GM15510 (cell line): Measurements from ENCODE around the gene RSPH6A.

Experiments used
- POLR2A ChIP-seq: IDR thresholded peaks from 3 replicates; pipeline ENCODE4 v1.6.1; 2011; ENCODE audit warnings: borderline replicate concordance; ENCODE audit not compliant: insufficient read length; ENCODE audit errors: extremely low read depth

RSPH6A gene

DNA sequence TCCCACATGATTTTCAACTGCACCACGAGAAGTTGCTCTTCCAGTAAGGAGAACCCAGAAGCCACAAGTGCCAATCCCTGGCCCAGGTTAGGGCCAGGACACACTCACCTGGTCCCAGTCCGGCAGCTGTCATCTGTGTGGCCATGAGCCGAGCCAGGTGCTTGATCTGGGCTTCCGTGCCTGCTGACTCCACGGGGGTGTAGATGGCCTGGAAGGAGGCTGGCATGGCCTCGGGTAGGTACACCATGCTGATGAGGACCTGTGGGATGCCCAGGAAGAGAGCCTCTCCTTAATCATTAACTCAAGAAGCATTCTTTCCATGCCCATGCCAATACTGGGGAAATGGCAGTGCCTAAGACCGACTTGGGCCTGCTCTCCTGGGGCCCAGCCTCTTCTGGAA lies 19.9 kb upstream of the RSPH6A start:
- TF ChIP-seq POLR2A = no peak

DNA sequence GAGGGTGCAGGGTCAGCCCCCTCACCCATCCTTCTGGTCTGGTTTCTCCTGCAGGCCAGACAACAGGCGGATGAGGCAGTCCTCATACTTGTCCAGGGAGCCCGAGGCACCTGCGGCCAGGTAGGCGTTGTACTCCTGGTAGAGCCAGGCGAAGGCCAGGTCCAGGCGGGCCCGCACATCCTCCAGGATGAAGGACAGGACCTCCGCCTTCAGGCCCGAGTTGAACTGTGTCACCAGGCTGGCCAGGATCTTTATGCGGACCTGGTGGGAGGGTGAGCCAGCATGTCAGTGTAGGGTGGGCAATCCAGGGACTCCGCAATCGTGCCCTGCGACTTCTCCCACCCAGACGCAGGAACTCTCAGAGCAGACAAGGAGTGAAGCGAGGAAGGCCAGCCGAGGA lies 13.8 kb upstream of the RSPH6A start:
- TF ChIP-seq POLR2A = no peak

DNA sequence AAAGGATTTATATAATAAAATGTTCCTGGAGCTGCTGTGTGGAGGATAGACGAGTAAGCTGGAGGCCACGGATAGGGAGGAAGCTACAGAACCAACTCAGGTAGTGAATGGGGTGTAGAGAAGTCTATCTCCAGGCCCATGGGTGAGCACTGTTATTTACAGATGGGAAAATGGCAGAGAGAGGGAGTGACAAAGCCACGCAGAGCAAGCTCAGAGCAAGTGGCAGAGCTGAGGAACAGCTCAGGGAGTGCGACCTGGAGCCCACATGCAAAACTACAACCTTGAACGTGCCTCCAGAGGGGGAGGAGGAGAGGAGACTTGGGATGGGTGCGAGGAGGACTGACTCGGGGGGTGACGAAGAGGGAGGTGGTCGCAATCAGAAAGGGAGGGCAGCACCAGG lies 13.4 kb upstream of the RSPH6A start:
- no peak for TF ChIP-seq POLR2A

DNA sequence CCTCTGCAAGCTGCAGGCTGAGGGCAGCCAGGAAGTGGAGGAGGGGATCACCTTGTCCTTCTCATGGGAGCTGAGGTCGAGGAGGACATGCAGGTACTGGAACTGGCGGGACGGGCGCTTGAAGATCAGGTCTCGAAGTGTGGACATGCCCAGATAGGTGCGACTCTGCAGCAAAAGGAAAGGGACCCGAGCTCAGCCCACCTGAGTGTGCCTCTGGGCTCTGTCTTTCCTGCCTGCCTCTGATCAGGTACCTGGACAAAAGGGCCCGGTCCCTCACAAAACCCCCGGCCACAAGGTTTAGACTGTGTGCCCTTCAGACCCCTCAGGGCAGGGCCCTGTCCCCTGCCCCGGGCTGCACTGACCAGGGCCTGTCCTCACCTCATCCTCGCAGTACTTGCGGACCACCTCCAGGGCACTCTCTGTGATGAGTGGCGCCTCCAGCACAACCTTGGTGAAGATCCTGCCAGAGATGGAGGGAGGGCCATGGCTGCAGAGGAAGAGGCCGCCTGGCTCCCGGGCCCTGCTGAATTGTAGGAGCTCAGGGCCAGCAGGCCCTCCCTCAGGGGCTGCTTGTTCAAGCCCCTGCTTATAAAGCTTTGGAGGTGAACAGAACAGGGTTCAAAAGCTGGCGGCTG lies 12.5 kb upstream of the RSPH6A start:
- TF ChIP-seq POLR2A = no peak

DNA sequence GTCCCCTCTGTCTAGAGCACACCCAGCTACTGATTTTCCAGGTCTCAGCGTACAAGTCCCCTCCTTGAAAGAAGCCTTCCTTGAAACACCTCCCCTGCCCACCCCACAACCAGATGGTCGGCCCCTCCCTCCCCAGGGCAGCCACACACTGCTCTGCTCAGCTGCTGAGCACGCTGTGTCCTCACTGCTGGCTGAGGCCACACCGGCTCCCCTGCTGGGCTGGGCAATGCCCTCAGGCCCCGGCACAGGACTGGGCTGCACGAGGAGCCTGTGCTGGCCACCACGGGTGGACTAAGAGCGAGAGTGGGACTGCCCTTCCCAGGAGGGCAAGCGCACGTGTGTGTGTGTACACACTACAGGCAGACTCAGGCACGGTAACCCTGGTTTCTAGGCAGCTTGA lies 11.8 kb upstream of the RSPH6A start:
- TF ChIP-seq POLR2A = no peak

DNA sequence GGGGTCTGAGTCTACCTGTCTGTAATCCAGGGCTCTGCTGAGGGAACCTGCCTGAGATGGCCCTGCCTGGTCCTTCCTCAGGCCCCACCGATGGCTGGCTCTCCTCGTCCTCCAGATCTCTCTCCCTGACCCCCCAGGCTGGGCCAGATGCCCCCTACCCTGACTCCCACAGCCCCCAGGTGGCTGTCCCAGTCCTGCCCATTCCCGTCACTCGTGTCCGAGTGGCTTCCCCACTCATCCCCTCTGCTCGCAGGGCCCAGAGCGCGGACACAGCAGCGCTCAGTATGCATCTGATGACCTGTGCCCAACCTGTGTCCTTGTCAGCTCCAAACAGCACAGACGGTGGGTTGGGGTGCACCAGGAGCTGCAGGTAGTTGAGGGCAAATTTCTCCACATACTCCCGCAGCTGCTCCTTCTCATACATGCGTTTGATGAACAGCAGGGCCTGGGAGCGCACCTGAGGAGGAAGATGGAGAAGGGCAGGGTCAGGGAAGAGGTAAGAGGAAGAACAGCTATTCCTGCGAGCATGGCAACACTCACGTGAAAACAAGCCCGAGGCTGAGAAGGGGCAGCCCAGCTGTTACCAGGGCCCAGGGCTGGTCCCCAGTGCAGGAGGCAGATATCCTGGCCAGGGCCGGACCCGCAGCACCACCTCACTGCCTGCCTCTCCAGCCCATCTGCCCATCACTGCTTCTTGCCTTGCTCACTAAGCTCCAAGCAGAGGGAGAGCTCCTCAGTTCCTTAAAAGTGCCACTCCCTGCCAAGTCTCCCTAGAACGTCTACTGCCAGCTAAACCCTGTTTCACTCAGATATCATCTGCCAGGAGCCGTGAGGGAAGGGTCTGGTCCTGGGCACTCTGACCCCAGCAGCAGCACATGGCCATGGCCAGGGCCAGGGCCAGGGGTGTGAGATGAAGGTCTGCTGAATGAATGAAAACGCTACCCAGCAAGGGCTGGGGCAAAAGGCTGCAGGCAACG lies 11.1 kb upstream of the RSPH6A start:
- no peak for TF ChIP-seq POLR2A

DNA sequence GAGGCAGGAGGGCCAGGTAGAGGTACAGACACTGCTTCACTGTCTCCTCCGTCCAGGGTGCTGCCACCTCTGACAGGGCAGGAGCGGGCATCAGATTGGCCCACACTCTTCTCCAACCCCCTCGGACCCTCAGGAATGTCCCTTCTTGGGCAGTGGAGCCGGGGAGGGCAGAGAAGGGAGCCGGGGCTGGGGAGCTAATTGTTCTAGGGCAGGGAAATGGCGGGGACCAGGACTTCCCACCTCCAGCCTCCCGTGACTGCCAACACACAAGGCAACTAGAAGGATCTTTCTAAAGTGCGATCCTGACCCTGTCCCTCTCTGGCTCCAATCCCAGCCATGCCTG lies 10.1 kb upstream of the RSPH6A start:
- TF ChIP-seq POLR2A = no peak

DNA sequence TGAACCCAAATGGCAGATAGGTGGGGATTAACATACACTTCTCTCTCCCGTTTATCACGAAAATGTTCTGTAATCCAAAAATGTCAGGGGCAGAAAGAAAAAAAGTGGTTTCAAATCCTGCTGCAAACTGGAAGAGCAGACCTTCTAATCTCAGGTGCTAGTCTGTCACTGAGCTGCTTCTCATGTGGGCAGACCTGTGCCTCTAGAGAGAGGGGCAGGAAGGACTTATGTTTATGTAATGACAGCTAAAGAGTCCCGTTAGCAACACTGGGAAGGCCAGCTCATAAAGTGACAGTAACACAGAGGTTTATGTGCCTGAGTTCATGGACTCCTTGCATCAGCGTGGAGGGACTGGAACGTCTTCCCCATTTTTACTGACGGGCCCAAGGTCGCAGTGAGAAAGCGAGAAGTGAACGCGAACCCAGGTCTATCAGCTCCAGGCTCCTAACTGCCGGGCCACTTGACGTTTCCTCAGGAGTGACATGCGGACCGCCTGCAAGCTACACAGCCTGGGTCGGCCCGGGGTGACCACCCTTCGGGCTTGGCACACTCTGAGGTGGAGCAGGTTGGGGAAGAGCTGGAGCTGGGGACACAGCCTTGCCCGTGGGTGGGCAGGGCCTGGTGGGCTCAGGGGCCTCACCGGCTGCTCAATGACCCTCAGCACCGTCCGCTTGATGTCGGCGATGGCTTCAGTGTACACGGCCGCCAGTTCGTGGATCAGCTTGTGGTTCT lies 9.6 kb upstream of the RSPH6A start:
- TF ChIP-seq POLR2A = no peak

DNA sequence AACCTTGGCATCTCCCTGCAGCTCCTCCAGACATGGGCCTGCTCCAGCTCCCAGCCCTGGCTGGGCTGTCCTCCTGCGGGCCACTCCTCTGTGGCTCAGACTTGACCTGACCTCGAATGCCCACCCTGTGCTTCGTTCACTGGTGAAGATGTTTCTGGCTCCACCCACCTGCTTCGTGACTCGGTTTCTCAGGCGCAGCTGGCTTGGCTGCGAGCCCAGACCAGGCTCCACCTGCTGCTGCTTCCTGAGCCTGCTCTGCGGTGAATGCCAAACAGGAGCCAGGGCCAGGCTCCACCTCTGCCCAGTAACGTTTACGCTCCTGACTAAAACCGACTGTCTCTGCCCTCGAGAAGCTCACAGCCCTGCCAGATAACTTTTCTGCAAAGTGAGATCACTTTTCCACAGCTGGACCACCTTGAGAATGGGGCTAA lies 8.9 kb upstream of the RSPH6A start:
- TF ChIP-seq POLR2A = no peak

DNA sequence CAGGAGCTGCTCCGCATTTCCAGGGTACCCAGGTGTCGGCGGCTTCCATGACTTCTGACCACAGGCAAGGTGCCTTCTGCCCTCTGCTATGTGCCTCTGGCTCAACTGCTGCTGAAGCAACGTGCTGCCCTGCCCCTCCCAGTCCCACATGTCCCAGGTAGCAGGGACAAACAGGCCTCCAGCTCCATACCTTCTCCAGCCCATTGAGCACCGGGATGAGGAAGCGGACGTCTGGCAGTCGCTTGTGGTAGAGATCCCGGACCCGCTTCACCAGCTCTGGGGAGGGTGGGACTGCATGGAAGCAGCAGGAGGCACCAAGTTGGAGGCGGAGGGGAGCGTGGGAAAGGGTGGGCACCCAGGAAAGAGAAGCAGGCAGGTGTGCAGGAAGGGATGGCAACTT lies 8.1 kb upstream of the RSPH6A start:
- TF ChIP-seq POLR2A = no peak

DNA sequence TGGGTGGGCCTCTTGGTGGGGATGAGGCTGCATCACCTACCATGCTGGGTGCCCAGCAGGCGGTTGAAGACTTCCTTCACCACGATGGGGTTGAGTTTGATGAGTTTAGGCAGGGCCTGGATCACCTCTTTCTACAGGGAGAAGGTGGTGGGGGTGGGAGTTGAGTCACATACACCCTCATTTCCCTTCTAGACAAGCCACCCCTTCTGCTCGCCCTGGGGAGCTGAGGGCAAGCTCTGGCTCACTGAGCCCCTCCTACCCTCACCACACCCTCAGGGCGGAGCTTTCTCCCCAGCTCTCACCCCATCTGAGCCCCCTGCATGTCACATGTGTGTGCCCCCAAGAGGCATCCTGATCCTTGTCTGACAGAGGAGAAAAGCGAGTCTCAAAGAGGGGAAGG lies 7.6 kb upstream of the RSPH6A start:
- TF ChIP-seq POLR2A = no peak

DNA sequence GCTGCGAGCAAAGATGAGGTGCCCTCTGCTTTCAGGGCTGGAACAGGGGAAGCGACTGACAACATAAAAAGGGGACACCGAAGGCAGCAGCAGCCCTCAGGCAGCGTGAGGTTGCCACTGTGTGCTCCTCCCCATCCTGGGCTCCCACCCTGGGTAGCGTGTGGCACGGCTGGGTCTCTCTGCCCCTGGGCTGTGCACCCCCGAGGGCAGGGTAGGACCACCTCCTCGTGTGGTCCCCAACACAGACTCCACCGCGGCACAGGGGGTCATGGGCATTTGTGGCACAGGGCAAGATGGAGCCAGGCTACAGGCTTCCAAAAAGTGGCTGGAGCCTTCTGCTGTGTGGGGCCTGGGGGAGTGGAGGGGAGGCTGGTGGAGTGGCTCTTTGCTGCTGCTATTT lies 6.5 kb upstream of the RSPH6A start:
- TF ChIP-seq POLR2A = no peak

DNA sequence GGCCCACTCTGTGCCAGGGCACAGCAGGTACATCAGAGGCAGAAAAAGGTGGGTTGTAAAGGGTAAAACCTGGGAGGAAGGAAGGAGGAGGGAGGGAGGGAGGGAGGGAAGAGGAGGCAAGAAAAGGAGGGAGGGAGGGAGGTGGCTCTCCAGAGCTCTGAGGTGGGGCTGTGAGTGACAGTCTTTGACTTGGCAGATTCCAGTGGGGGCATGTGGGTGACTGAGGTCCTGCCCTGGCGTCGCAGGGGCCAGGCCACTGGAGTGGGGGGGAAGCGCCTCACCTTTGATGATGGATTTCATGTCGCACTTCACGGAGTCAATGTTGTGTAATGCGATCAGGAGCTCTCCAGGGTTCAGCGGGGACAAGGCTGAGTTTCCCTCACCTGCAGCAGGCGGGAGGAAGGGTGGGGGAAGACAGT lies 6.0 kb upstream of the RSPH6A start:
- TF ChIP-seq POLR2A = no peak

DNA sequence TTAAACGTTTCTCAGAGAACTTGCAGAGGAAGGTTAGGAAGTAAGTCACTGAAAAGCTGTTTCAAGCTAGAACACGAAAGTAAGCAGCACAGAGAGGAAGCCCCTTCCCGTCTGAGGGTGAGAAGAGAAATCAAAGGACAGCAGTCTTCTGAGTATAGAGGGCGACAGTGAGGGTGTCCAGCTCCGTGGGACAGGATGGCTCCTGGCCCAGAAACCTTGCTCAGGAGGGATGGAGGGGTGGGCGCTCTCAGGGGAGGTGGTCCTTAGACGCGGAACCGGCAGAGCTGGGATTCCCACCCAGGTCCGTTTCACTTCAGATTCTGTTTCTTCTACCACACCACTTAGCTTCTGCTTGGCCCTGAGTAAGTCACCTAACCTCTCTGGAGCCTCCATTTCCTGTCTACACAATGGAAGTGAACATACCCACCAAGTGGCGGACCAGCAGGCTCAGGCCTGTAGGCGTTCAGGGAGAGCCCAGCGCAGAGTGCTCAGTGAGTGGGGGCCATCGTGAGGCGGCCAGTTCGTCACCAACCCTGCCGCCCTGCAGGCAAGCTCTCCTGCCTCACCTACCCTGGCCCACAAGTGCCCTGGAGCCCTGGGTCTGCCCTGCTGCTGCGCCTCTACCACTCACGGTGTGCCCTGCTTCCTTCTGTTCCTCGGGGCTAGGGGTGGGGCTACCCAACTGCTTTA lies 5.5 kb upstream of the RSPH6A start:
- no peak for TF ChIP-seq POLR2A

DNA sequence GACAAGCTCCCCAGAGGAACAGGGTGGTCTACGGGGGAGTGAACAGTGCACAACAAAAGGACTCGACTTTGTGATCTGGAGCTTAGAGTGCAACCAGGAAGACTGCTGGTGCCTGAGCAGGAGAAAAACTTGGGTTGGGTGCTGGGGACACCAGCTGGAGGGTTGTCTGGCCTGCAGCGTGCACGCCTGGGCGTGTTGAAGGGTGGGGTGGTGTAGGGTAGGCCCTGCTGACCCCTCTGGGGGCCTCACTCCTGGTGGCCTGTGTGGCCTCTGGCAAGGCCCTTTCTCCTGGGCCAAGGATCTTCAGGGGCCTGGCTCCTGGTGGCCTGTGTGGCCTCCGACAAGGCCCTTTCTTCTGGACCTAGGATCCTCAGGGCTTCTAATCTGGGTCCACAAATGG lies 4.7 kb upstream of the RSPH6A start:
- TF ChIP-seq POLR2A = no peak
